Trophoblast cell (in vitro differentiated cells and primary cell): ENCODE data around the gene B3GLCT.
A peak's percentile ranks its signal among the peaks of the same experiment; 100 is the strongest.

Experiments
- DNase-seq, 2 donors: peaks; one replicate each; pipeline ENCODE4 v3.0.0-alpha.2; 2016
- H2AFZ ChIP-seq: 2 replicates; pipeline ENCODE4 v1.6.1; 2013; ENCODE audit warnings: low read length, moderate library complexity, mild to moderate bottlenecking; ENCODE audit not compliant: insufficient read depth, poor library complexity
- H2AK5ac ChIP-seq: 2 replicates; pipeline ENCODE4 v1.6.1; 2013; ENCODE audit warnings: mild to moderate bottlenecking, low read length
- H2BK120ac ChIP-seq: 2 replicates; pipeline ENCODE4 v1.6.1; 2013; ENCODE audit warnings: low read length, mild to moderate bottlenecking, moderate library complexity; ENCODE audit not compliant: insufficient read depth, poor library complexity
- H2BK12ac ChIP-seq: 2 replicates; pipeline ENCODE4 v1.6.1; 2013; ENCODE audit warnings: mild to moderate bottlenecking, low read length, moderate library complexity
- H2BK5ac ChIP-seq: 2 replicates; pipeline ENCODE4 v1.6.1; 2013; ENCODE audit warnings: low read length, low read depth, moderate library complexity, mild to moderate bottlenecking; ENCODE audit not compliant: poor library complexity
- H3K14ac ChIP-seq: 2 replicates; pipeline ENCODE4 v1.6.1; 2013; ENCODE audit warnings: mild to moderate bottlenecking, low read length
- H3K18ac ChIP-seq: 2 replicates; pipeline ENCODE4 v1.6.1; 2013; ENCODE audit warnings: mild to moderate bottlenecking, low read length
- H3K23ac ChIP-seq: 2 replicates; pipeline ENCODE4 v1.6.1; 2013; ENCODE audit warnings: low read length
- H3K27ac ChIP-seq: 2 replicates; pipeline ENCODE4 v1.5.1; 2013; ENCODE audit warnings: low read depth, mild to moderate bottlenecking, inconsistent platforms, low read length, moderate library complexity
- H3K27me3 ChIP-seq: 2 replicates; pipeline ENCODE4 v1.6.1; 2013; ENCODE audit warnings: inconsistent platforms, mild to moderate bottlenecking, low read length, moderate library complexity; ENCODE audit not compliant: insufficient read depth
- H3K36me3 ChIP-seq, 2 experiments: 1 replicate in 1 of 2; 2 replicates in 1 of 2; pipeline ENCODE4 v1.6.1; 2013; ENCODE audit warnings: low read length in 2 of 2, mild to moderate bottlenecking in 2 of 2, moderate library complexity in 1 of 2; ENCODE audit not compliant: insufficient read depth in 2 of 2, control insufficient read depth in 1 of 2
- H3K4ac ChIP-seq: 2 replicates; pipeline ENCODE4 v1.6.1; 2013; ENCODE audit warnings: low read depth, mild to moderate bottlenecking, low read length, moderate library complexity
- H3K4me1 ChIP-seq, 2 experiments: 1 replicate in 1 of 2; 2 replicates in 1 of 2; pipeline ENCODE4 v1.6.1; 2013; ENCODE audit warnings: low read length in 2 of 2, mild to moderate bottlenecking in 2 of 2, moderate library complexity in 1 of 2; ENCODE audit not compliant: insufficient read depth in 2 of 2, control insufficient read depth in 1 of 2
- H3K4me2 ChIP-seq: 2 replicates; pipeline ENCODE4 v1.6.1; 2013; ENCODE audit warnings: inconsistent platforms, mild to moderate bottlenecking, low read length, moderate library complexity
- H3K4me3 ChIP-seq: 2 replicates; pipeline ENCODE4 v1.5.1; 2013; ENCODE audit warnings: mild to moderate bottlenecking, low read depth, low read length, inconsistent platforms
- H3K79me1 ChIP-seq: one replicate; pipeline ENCODE4 v1.6.1; 2013; ENCODE audit warnings: low read length
- H3K79me2 ChIP-seq: 2 replicates; pipeline ENCODE4 v1.6.1; 2013; ENCODE audit warnings: low read length, mild to moderate bottlenecking; ENCODE audit not compliant: control insufficient read depth, insufficient read depth, poor library complexity
- H3K9ac ChIP-seq: 2 replicates; pipeline ENCODE4 v1.6.1; 2013; ENCODE audit warnings: mild to moderate bottlenecking, low read length
- H3K9me3 ChIP-seq: 2 replicates; pipeline ENCODE4 v1.6.1; 2013; ENCODE audit warnings: low read depth, mild to moderate bottlenecking, control low read depth, inconsistent platforms, low read length; ENCODE audit not compliant: insufficient read depth
- H4K12ac ChIP-seq: 2 replicates; pipeline ENCODE4 v1.6.1; 2013; ENCODE audit warnings: low read depth, mild to moderate bottlenecking, low read length, moderate library complexity
- H4K8ac ChIP-seq: 2 replicates; pipeline ENCODE4 v1.6.1; 2013; ENCODE audit warnings: low read depth, mild to moderate bottlenecking, low read length, moderate library complexity
- H4K91ac ChIP-seq: one replicate; pipeline ENCODE4 v1.6.1; 2013; ENCODE audit warnings: low read depth, mild to moderate bottlenecking, low read length, moderate library complexity
- WGBS: extraction: QIAGEN DNeasy Blood & Tissue Kit; methylation state at CpG from one replicate; pipeline ENCODE4 v1.1.7; 2013; ENCODE audit warnings: missing lambda C conversion rate; ENCODE audit not compliant: insufficient read length, insufficient coverage; ENCODE audit errors: extremely low coverage; 5-methylcytosine and 5-hydroxymethylcytosine counted together

The B3GLCT gene

GRCh38 chr13:31321457-31321856 lies 121.7 kb downstream of the B3GLCT start:
- H3K4me3 ChIP-seq, result no peak overlapping the region
- H3K4me1 ChIP-seq, result no peaks in the 10 kb centered on the region
- H3K4ac ChIP-seq, result no peak overlapping the region
- H3K36me3 ChIP-seq, result peaks cover 0 to 3% of the 10 kb centered on the region in 2 experiments
- DNase-seq, result no peak
- H3K79me1 ChIP-seq, result no peaks in the 10 kb centered on the region
- no peak overlapping the region for H3K23ac ChIP-seq
- H4K12ac ChIP-seq, result no peak overlapping the region
- H3K79me2 ChIP-seq, result no peaks in the 10 kb centered on the region
- no peak overlapping the region for H3K27ac ChIP-seq
- H3K4me2 ChIP-seq, result no peak overlapping the region
- no peak overlapping the region for H3K9ac ChIP-seq
- H4K91ac ChIP-seq, result no peak overlapping the region
- no peaks in the 10 kb centered on the region for H3K27me3 ChIP-seq
- H2AK5ac ChIP-seq, result no peak overlapping the region
- peaks cover 3% of the 10 kb centered on the region for H3K9me3 ChIP-seq
- H3K18ac ChIP-seq, result no peak overlapping the region
- no CpG with 5 or more reads among the region's 3 CpGs for WGBS
- no peak overlapping the region for H2BK120ac ChIP-seq
- H4K8ac ChIP-seq, result no peak overlapping the region
- no peak overlapping the region for H3K14ac ChIP-seq
- H2BK12ac ChIP-seq, result no peak overlapping the region
- no peak overlapping the region for H2BK5ac ChIP-seq
- no peak overlapping the region for H2AFZ ChIP-seq

- Histone ChIP-seq H3K4me1 (no peaks in the 10 kb centered on the region), H3K14ac (no peak overlapping the region), H3K9me3 (peaks cover 3% of the 10 kb centered on the region), H3K36me3 (peaks cover 0 to 3% of the 10 kb centered on the region in 2 experiments), H3K79me2 (no peaks in the 10 kb centered on the region), H3K4me3 (no peak overlapping the region), H3K9ac (no peak overlapping the region), H2BK5ac (no peak overlapping the region), H3K23ac (no peak overlapping the region), H4K91ac (no peak overlapping the region), H2AFZ (no peak overlapping the region), H3K79me1 (no peaks in the 10 kb centered on the region), H2BK120ac (no peak overlapping the region), H4K8ac (no peak overlapping the region), H3K18ac (no peak overlapping the region), H3K4ac (no peak overlapping the region), H3K27ac (no peak overlapping the region), H4K12ac (no peak overlapping the region), H2AK5ac (no peak overlapping the region), H3K27me3 (no peaks in the 10 kb centered on the region), H3K4me2 (no peak overlapping the region), H2BK12ac (no peak overlapping the region)
- WGBS, result no CpG with 5 or more reads among the region's 3 CpGs
- peak; percentile 42 to 60 for DNase-seq
These were observed 122.3 kb downstream of the B3GLCT start for GRCh38 chr13:31322026-31322425.

GRCh38 chr13:31322702-31323405 lies 123.1 kb downstream of the B3GLCT start:
- Histone ChIP-seq H3K9ac (no peak overlapping the region), H2AK5ac (no peak overlapping the region), H3K9me3 (peaks cover 2% of the 10 kb centered on the region), H3K4me3 (no peak overlapping the region), H4K12ac (no peak overlapping the region), H3K79me2 (no peaks in the 10 kb centered on the region), H3K14ac (no peak overlapping the region), H3K4ac (no peak overlapping the region), H2BK120ac (no peak overlapping the region), H3K4me2 (no peak overlapping the region), H3K23ac (no peak overlapping the region), H3K4me1 (no peaks in the 10 kb centered on the region), H3K27me3 (no peaks in the 10 kb centered on the region), H3K79me1 (no peaks in the 10 kb centered on the region), H4K91ac (no peak overlapping the region), H3K18ac (no peak overlapping the region), H4K8ac (no peak overlapping the region), H3K36me3 (peaks cover 0 to 3% of the 10 kb centered on the region in 2 experiments), H2BK5ac (no peak overlapping the region), H3K27ac (no peak overlapping the region), H2AFZ (no peak overlapping the region), H2BK12ac (no peak overlapping the region)
- peak; percentile 38 to 59 for DNase-seq
- no CpG with 5 or more reads among the region's 6 CpGs for WGBS

- no peak overlapping the region for H3K4ac ChIP-seq
- no peak overlapping the region for H3K9ac ChIP-seq
- no CpG with 5 or more reads among the region's 7 CpGs for WGBS
- no peak overlapping the region for H2BK120ac ChIP-seq
- H2AK5ac ChIP-seq, result no peak overlapping the region
- no peak overlapping the region for H3K4me3 ChIP-seq
- no peak for DNase-seq
- H3K4me2 ChIP-seq, result no peak overlapping the region
- no peak overlapping the region for H2BK12ac ChIP-seq
- no peak overlapping the region for H4K8ac ChIP-seq
- H3K27me3 ChIP-seq, result no peaks in the 10 kb centered on the region
- H3K79me2 ChIP-seq, result no peaks in the 10 kb centered on the region
- H3K27ac ChIP-seq, result no peak overlapping the region
- H3K36me3 ChIP-seq, result peaks cover 0 to 4% of the 10 kb centered on the region in 2 experiments
- H3K23ac ChIP-seq, result no peak overlapping the region
- no peak overlapping the region for H3K14ac ChIP-seq
- H3K79me1 ChIP-seq, result no peaks in the 10 kb centered on the region
- no peaks in the 10 kb centered on the region for H3K4me1 ChIP-seq
- H2AFZ ChIP-seq, result no peak overlapping the region
- H3K9me3 ChIP-seq, result no peaks in the 10 kb centered on the region
- H4K12ac ChIP-seq, result no peak overlapping the region
- no peak overlapping the region for H2BK5ac ChIP-seq
- H3K18ac ChIP-seq, result no peak overlapping the region
- no peak overlapping the region for H4K91ac ChIP-seq
These were observed 127.5 kb downstream of the B3GLCT start for GRCh38 chr13:31327182-31327860.
